Mesenchymal stem cell (in vitro differentiated cells and primary cell): ENCODE results near the gene CD27.
"Not testable (repeated sequence)": the region's sequence is repeated elsewhere in the genome, so short reads cannot be mapped to it uniquely, and the experiment has no call there.

Source experiments
- DNase-seq: peaks from one replicate; pipeline ENCODE4 v3.0.0-alpha.2; 2013
- H2AFZ ChIP-seq: one replicate; pipeline ENCODE4 v1.6.1; 2013; ENCODE audit warnings: low read depth, mild to moderate bottlenecking, control low read depth, inconsistent platforms, low read length, moderate library complexity
- H2AK5ac ChIP-seq: 2 replicates; pipeline ENCODE4 v1.6.1; 2013; ENCODE audit warnings: low read length, moderate library complexity, mild to moderate bottlenecking, inconsistent platforms; ENCODE audit not compliant: severe bottlenecking
- H2BK120ac ChIP-seq: one replicate; pipeline ENCODE4 v1.6.1; 2013; ENCODE audit warnings: low read depth, mild to moderate bottlenecking, inconsistent platforms, low read length, moderate library complexity
- H2BK12ac ChIP-seq, 2 experiments: one replicate each; pipeline ENCODE4 v1.6.1; 2013; ENCODE audit warnings: inconsistent platforms in 2 of 2, low read length in 2 of 2, mild to moderate bottlenecking in 2 of 2, moderate library complexity in 2 of 2, control low read depth in 1 of 2
- H2BK15ac ChIP-seq: one replicate; pipeline ENCODE4 v1.6.1; 2013; ENCODE audit warnings: mild to moderate bottlenecking, low read depth, inconsistent platforms; ENCODE audit not compliant: poor library complexity, severe bottlenecking
- H2BK5ac ChIP-seq: 2 replicates; pipeline ENCODE4 v1.6.1; 2013; ENCODE audit warnings: low read depth, mild to moderate bottlenecking, low read length, control low read depth, inconsistent platforms; ENCODE audit not compliant: poor library complexity, severe bottlenecking
- H3K14ac ChIP-seq, 2 experiments: one replicate each; pipeline ENCODE4 v1.6.1; 2013; ENCODE audit warnings: inconsistent platforms in 2 of 2, low read length in 2 of 2, control low read depth in 1 of 2, mild to moderate bottlenecking in 1 of 2, moderate library complexity in 1 of 2
- H3K18ac ChIP-seq, 2 experiments: one replicate each; pipeline ENCODE4 v1.6.1; 2013; ENCODE audit warnings: inconsistent platforms in 2 of 2, low read length in 2 of 2, control low read depth in 1 of 2, low read depth in 1 of 2, mild to moderate bottlenecking in 1 of 2
- H3K23ac ChIP-seq, 2 experiments: one replicate each; pipeline ENCODE4 v1.6.1; 2013; ENCODE audit warnings: inconsistent platforms in 2 of 2, low read length in 2 of 2, mild to moderate bottlenecking in 2 of 2, moderate library complexity in 2 of 2, control low read depth in 1 of 2
- H3K27ac ChIP-seq: 2 replicates; pipeline ENCODE4 v1.5.1; 2013; ENCODE audit warnings: mild to moderate bottlenecking, moderate library complexity, low read length, control low read depth, inconsistent platforms; ENCODE audit not compliant: poor library complexity, severe bottlenecking
- H3K27me3 ChIP-seq, 2 experiments: 2 replicates each; pipeline versions ENCODE4 v1.6.1 to v1.7.0; 2013; ENCODE audit warnings: low read length in 2 of 2, mild to moderate bottlenecking in 2 of 2, moderate library complexity in 2 of 2, control low read depth in 1 of 2, inconsistent platforms in 1 of 2; ENCODE audit not compliant: control insufficient read depth in 1 of 2, insufficient read depth in 1 of 2
- H3K36me3 ChIP-seq, 2 experiments: 2 replicates each; pipeline versions ENCODE4 v1.6.1 to v1.7.0; 2013; ENCODE audit warnings: low read length in 2 of 2, control low read depth in 1 of 2, inconsistent platforms in 1 of 2, low read depth in 1 of 2, mild to moderate bottlenecking in 1 of 2; ENCODE audit not compliant: insufficient read depth in 2 of 2, control insufficient read depth in 1 of 2
- H3K4ac ChIP-seq, 2 experiments: one replicate each; pipeline ENCODE4 v1.6.1; 2013; ENCODE audit warnings: inconsistent platforms in 2 of 2, low read length in 2 of 2, mild to moderate bottlenecking in 2 of 2, moderate library complexity in 2 of 2, control low read depth in 1 of 2, low read depth in 1 of 2
- H3K4me1 ChIP-seq: 2 replicates; pipeline ENCODE4 v1.6.1; 2013; ENCODE audit warnings: low read depth, low read length, control low read depth; ENCODE audit not compliant: control insufficient read depth, insufficient read depth
- H3K4me2 ChIP-seq: 2 replicates; pipeline ENCODE4 v1.6.1; 2013; ENCODE audit warnings: low read length, mild to moderate bottlenecking, inconsistent platforms; ENCODE audit not compliant: poor library complexity, severe bottlenecking
- H3K4me3 ChIP-seq, 2 experiments: 2 replicates each; pipeline versions ENCODE4 v1.5.1 to v1.7.0; 2013; ENCODE audit warnings: low read length in 2 of 2, mild to moderate bottlenecking in 2 of 2, control low read depth in 1 of 2, low read depth in 1 of 2; ENCODE audit not compliant: insufficient read depth in 1 of 2
- H3K79me1 ChIP-seq: replicated peaks from 2 replicates; pipeline ENCODE4 v1.6.1; 2013; ENCODE audit warnings: mild to moderate bottlenecking, control low read depth, low read length, inconsistent platforms; ENCODE audit not compliant: poor library complexity, severe bottlenecking
- H3K9ac ChIP-seq: 2 replicates; pipeline ENCODE4 v1.7.0; 2013; ENCODE audit warnings: mild to moderate bottlenecking, low read length, moderate library complexity
- H3K9me3 ChIP-seq: 2 replicates; pipeline ENCODE4 v1.7.0; 2013; ENCODE audit warnings: mild to moderate bottlenecking, low read length; ENCODE audit not compliant: control insufficient read depth
- H4K8ac ChIP-seq: one replicate; pipeline ENCODE4 v1.6.1; 2013; ENCODE audit warnings: inconsistent platforms, mild to moderate bottlenecking, low read length, moderate library complexity
- H4K91ac ChIP-seq: one replicate; pipeline ENCODE4 v1.6.1; 2013; ENCODE audit warnings: mild to moderate bottlenecking, low read length, inconsistent platforms
- WGBS: methylation state at CpG from one replicate; pipeline ENCODE4 v1.1.7; 2013; ENCODE audit warnings: mixed read lengths; 5-methylcytosine and 5-hydroxymethylcytosine counted together

The CD27 gene

DNA sequence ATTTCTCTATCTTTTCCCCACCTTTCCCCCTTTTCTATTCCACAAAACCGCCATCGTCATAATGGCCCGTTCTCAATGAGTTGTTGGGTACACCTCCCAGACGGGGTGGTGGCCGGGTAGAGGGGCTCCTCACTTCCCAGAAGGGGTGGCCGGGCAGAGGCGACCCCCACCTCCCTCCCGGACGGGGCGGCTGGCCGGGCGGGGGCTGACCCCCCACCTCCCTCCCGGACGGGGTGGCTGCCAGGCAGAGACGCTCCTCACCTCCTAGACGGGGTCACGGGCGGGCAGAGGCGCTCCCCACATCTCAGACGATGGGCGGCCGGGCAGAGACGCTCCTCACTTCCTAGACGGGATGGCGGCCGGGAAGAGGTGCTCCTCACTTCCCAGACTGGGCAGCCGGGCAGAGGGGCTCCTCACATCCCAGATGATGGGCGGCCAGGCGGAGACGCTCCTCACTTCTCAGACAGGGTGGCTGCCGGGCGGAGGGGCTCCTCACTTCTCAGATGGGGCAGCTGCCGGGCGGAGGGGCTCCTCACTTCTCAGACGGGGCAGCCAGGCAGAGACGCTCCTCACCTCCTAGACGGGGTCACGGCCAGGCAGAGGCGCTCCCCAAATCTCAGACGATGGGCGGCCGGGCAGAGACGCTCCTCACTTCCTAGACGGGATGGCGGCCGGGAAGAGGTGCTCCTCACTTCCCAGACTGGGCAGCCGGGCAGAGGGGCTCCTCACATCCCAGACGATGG is 30.6 kb downstream of the CD27 start:
- not testable (repeated sequence) for H2BK5ac ChIP-seq, H2AK5ac ChIP-seq, H3K18ac ChIP-seq, H2BK120ac ChIP-seq, H3K4me2 ChIP-seq, H2AFZ ChIP-seq, H3K14ac ChIP-seq, H3K4ac ChIP-seq, H3K27ac ChIP-seq, H2BK12ac ChIP-seq, H3K23ac ChIP-seq, H3K4me1 ChIP-seq, H4K8ac ChIP-seq, H3K4me3 ChIP-seq, DNase-seq, H3K9ac ChIP-seq, H3K79me1 ChIP-seq, H4K91ac ChIP-seq, H3K27me3 ChIP-seq, H3K36me3 ChIP-seq, H2BK15ac ChIP-seq, H3K9me3 ChIP-seq
- WGBS = 93% methylated on average over 32 of the region's 48 CpGs

DNA sequence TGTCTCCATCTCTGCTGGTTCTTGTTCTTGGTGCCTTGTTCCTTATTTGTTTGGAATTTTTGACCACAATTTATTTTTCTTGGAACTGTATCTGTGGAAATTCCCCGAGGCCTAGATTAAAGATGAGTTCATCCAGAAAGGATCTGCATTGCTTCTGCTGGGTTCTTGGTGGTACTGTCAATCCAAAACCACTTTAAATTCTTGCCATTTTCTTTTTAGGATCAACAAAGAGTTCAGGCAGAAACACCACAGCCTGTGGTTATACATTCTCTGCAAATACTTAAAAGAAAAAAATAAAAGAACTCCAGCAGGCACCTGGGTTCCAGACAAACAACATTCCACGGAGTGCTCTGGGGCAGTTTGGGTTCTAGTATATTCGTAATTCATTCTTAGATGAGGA is 31.7 kb downstream of the CD27 start:
- no peak overlapping the region for H2BK15ac ChIP-seq
- H4K91ac ChIP-seq = no peak overlapping the region
- no peak overlapping the region for H4K8ac ChIP-seq
- no peak overlapping the region for H3K18ac ChIP-seq
- H3K79me1 ChIP-seq = no peaks in the 10 kb centered on the region
- DNase-seq = peak; percentile 84
- peaks cover 3% of the 10 kb centered on the region for H3K4me1 ChIP-seq
- H3K27ac ChIP-seq = peak overlapping the region; percentile 75
- H3K23ac ChIP-seq = no peak overlapping the region
- H3K27me3 ChIP-seq = peaks cover 5 to 6% of the 10 kb centered on the region in 2 experiments
- 37% methylated on average over 3 of the region's 3 CpGs for WGBS
- no peak overlapping the region for H2BK120ac ChIP-seq
- H2BK5ac ChIP-seq = no peak overlapping the region
- no peak overlapping the region for H2BK12ac ChIP-seq
- no peaks in the 10 kb centered on the region for H3K9me3 ChIP-seq
- no peak overlapping the region for H3K14ac ChIP-seq
- H3K4ac ChIP-seq = no peak overlapping the region
- no peaks in the 10 kb centered on the region for H3K36me3 ChIP-seq
- H3K4me2 ChIP-seq = no peak overlapping the region
- no peak overlapping the region for H3K4me3 ChIP-seq
- H2AFZ ChIP-seq = no peak overlapping the region
- peak overlapping the region; percentile 43 for H3K9ac ChIP-seq
- no peak overlapping the region for H2AK5ac ChIP-seq

DNA sequence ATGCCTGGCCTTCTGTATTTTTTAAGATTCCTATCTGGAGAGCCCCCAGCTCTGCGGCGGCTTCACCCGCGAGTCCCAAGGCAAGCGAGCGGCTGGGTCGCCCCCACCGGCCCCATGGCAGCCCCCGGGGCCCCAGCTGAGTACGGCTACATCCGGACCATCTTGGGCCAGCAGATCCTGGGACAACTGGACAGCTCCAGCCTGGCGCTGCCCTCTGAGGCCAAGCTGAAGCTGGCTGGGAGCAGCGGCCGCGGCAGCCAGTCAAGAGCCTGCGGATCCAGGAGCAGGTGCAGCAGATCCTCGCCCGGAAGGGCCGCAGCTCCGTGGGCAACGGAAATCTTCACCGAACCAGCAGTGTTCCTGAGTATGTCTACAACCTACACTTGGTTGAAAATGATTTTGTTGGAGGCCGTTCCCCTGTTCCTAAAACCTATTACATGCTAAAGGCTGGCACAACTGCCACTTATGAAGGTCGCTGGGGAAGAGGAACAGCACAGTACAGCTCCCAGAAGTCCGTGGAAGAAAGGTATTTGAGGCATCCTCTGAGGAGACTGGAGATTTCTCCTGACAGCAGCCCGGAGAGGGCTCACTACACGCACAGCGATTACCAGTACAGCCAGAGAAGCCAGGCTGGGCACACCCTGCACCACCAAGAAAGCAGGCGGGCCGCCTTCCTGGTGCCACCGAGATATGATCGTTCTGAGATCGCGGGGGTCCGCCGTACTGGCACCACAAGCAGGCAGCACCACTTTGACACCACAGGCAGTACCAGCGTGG is 33.0 kb downstream of the CD27 start:
- H3K18ac ChIP-seq, H3K27ac ChIP-seq, H2BK15ac ChIP-seq, H4K8ac ChIP-seq, H3K4me2 ChIP-seq, H3K27me3 ChIP-seq, H2BK120ac ChIP-seq, H3K4me1 ChIP-seq, H4K91ac ChIP-seq, H3K23ac ChIP-seq, DNase-seq, H2AK5ac ChIP-seq, H3K9ac ChIP-seq, H3K14ac ChIP-seq, H2AFZ ChIP-seq, H3K79me1 ChIP-seq, H3K36me3 ChIP-seq, H3K9me3 ChIP-seq, H3K4me3 ChIP-seq, H2BK5ac ChIP-seq, H3K4ac ChIP-seq: not testable (repeated sequence)
- WGBS = 96% methylated on average over 36 of the region's 37 CpGs
- peak overlapping the region in 1 of 2 experiments; percentile 31 for H2BK12ac ChIP-seq

DNA sequence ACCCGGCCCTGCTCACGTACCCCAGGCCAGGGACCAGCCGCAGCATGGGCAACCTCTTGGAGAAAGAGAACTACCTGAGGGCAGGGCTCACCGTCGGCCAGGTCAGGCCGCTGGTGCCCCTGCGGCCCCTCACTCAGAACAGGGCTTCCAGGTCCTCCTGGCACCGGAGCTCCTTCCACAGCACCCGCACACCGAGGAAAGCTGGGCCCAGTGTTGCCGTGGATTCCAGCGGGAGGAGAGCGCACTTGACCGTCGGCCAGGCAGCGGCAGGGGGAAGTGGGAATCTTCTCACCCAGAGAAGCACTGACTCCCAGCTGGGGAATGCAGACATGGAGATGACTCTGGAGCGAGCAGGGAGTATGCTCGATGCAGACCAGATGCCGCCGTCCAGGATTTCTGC is 33.7 kb downstream of the CD27 start:
- H3K4ac ChIP-seq = no peak overlapping the region
- no peak overlapping the region for H3K9ac ChIP-seq
- WGBS = 90% methylated on average over 20 of the region's 20 CpGs
- H2BK5ac ChIP-seq = no peak overlapping the region
- H3K18ac ChIP-seq = no peak overlapping the region
- H4K8ac ChIP-seq = no peak overlapping the region
- H3K36me3 ChIP-seq = no peaks in the 10 kb centered on the region
- H2BK12ac ChIP-seq = no peak overlapping the region
- no peak overlapping the region for H3K14ac ChIP-seq
- H2BK15ac ChIP-seq = no peak overlapping the region
- peaks cover 2% of the 10 kb centered on the region for H3K4me1 ChIP-seq
- no peak overlapping the region for H2BK120ac ChIP-seq
- H3K27me3 ChIP-seq = peaks cover 5 to 6% of the 10 kb centered on the region in 2 experiments
- no peak overlapping the region for H2AFZ ChIP-seq
- no peak overlapping the region for H2AK5ac ChIP-seq
- no peak overlapping the region for H4K91ac ChIP-seq
- H3K27ac ChIP-seq = no peak overlapping the region
- no peak overlapping the region for H3K23ac ChIP-seq
- no peaks in the 10 kb centered on the region for H3K79me1 ChIP-seq
- no peaks in the 10 kb centered on the region for H3K9me3 ChIP-seq
- no peak for DNase-seq
- no peak overlapping the region for H3K4me3 ChIP-seq
- H3K4me2 ChIP-seq = no peak overlapping the region
